IPS DF 6.9 (cell line): ENCODE data around the gene DGKB.

Source experiments
- DNase-seq: peaks from one replicate; pipeline ENCODE4 v3.0.0-alpha.2; 2013; ENCODE audit warnings: low read depth, low spot score
- H3K27ac ChIP-seq: one replicate; pipeline ENCODE4 v1.5.1; 2013; ENCODE audit warnings: low read length, control low read depth
- H3K27me3 ChIP-seq: 2 replicates; pipeline ENCODE4 v1.6.1; 2013; ENCODE audit warnings: mild to moderate bottlenecking, low read length; ENCODE audit not compliant: control insufficient read depth, insufficient read depth
- H3K36me3 ChIP-seq: 2 replicates; pipeline ENCODE4 v1.6.1; 2013; ENCODE audit warnings: low read length; ENCODE audit not compliant: control insufficient read depth, insufficient read depth
- H3K4me1 ChIP-seq: 2 replicates; pipeline ENCODE4 v1.6.1; 2013; ENCODE audit warnings: low read length; ENCODE audit not compliant: control insufficient read depth, insufficient read depth
- H3K4me3 ChIP-seq: 2 replicates; pipeline ENCODE4 v1.5.1; 2013; ENCODE audit warnings: mild to moderate bottlenecking, low read length
- H3K9me3 ChIP-seq: 2 replicates; pipeline ENCODE4 v1.6.1; 2013; ENCODE audit warnings: low read length, inconsistent platforms; ENCODE audit not compliant: control insufficient read depth, insufficient read depth
- WGBS: extraction: QIAGEN DNeasy Blood & Tissue Kit; methylation state at CpG from one replicate; pipeline ENCODE4 v1.1.7; 2013; ENCODE audit warnings: mixed read lengths, missing lambda C conversion rate; ENCODE audit not compliant: insufficient read length, insufficient coverage; 5-methylcytosine and 5-hydroxymethylcytosine counted together

Gene DGKB

GRCh38 chr7:14714161-14714728, 188.3 kb downstream of the DGKB start:
- no peak for DNase-seq
- no CpG with 5 or more reads among the region's 3 CpGs for WGBS
- H3K36me3 ChIP-seq, result no peaks in the 10 kb centered on the region
- H3K4me3 ChIP-seq, result no peak overlapping the region
- H3K9me3 ChIP-seq, result no peaks in the 10 kb centered on the region
- H3K27ac ChIP-seq, result no peak overlapping the region
- H3K27me3 ChIP-seq, result no peaks in the 10 kb centered on the region
- H3K4me1 ChIP-seq, result peaks cover 1% of the 10 kb centered on the region; the same call in 1 of the 2 replicates

- DNase-seq, result no peak
- Histone ChIP-seq H3K27ac (no peak overlapping the region), H3K9me3 (no peaks in the 10 kb centered on the region), H3K27me3 (no peaks in the 10 kb centered on the region), H3K4me1 (no peaks in the 10 kb centered on the region), H3K36me3 (no peaks in the 10 kb centered on the region), H3K4me3 (no peak overlapping the region)
Observed at GRCh38 chr7:14698239-14698638, 204.3 kb downstream of the DGKB start.

- Histone ChIP-seq H3K36me3 (no peaks in the 10 kb centered on the region), H3K27me3 (no peaks in the 10 kb centered on the region), H3K4me3 (no peak overlapping the region)
Observed at GRCh38 chr7:14697684-14698083, 204.9 kb downstream of the DGKB start.

GRCh38 chr7:14691597-14692203, 210.9 kb downstream of the DGKB start:
- no peak overlapping the region for H3K27ac ChIP-seq
- H3K4me1 ChIP-seq, result no peaks in the 10 kb centered on the region
- no CpG with 5 or more reads among the region's 3 CpGs for WGBS
- no peaks in the 10 kb centered on the region for H3K27me3 ChIP-seq
- no peaks in the 10 kb centered on the region for H3K9me3 ChIP-seq
- H3K36me3 ChIP-seq, result no peaks in the 10 kb centered on the region
- no peak overlapping the region for H3K4me3 ChIP-seq
- no peak for DNase-seq

More at GRCh38 chr7:14697684-14698083, 204.9 kb downstream of the DGKB start:
- no peak overlapping the region for H3K27ac ChIP-seq
- no peaks in the 10 kb centered on the region for H3K9me3 ChIP-seq
- H3K4me1 ChIP-seq, result no peaks in the 10 kb centered on the region
- DNase-seq, result no peak

GRCh38 chr7:14691034-14691433, 211.5 kb downstream of the DGKB start:
- Histone ChIP-seq H3K36me3 (no peaks in the 10 kb centered on the region), H3K4me3 (no peak overlapping the region), H3K4me1 (no peaks in the 10 kb centered on the region), H3K9me3 (no peaks in the 10 kb centered on the region), H3K27ac (no peak overlapping the region), H3K27me3 (no peaks in the 10 kb centered on the region)
- no CpG with 5 or more reads among the region's 2 CpGs for WGBS
- DNase-seq, result no peak

GRCh38 chr7:14690486-14690885, 212.1 kb downstream of the DGKB start:
- no CpG with 5 or more reads among the region's 3 CpGs for WGBS
- Histone ChIP-seq H3K27me3 (no peaks in the 10 kb centered on the region), H3K27ac (no peak overlapping the region), H3K4me1 (no peaks in the 10 kb centered on the region), H3K9me3 (no peaks in the 10 kb centered on the region), H3K36me3 (no peaks in the 10 kb centered on the region), H3K4me3 (no peak overlapping the region)
- no peak for DNase-seq

GRCh38 chr7:14690075-14690474, 212.5 kb downstream of the DGKB start:
- H3K27ac ChIP-seq, result no peak overlapping the region
- H3K4me3 ChIP-seq, result no peak overlapping the region
- H3K9me3 ChIP-seq, result no peaks in the 10 kb centered on the region
- H3K4me1 ChIP-seq, result no peaks in the 10 kb centered on the region
- H3K27me3 ChIP-seq, result no peaks in the 10 kb centered on the region
- H3K36me3 ChIP-seq, result no peaks in the 10 kb centered on the region
- no peak for DNase-seq
- WGBS, result no CpG with 5 or more reads among the region's 5 CpGs

GRCh38 chr7:14688208-14688607, 214.3 kb downstream of the DGKB start:
- no peaks in the 10 kb centered on the region for H3K9me3 ChIP-seq
- no CpG with 5 or more reads among the region's 3 CpGs for WGBS
- no peak for DNase-seq
- H3K36me3 ChIP-seq, result no peaks in the 10 kb centered on the region
- no peaks in the 10 kb centered on the region for H3K27me3 ChIP-seq
- H3K4me1 ChIP-seq, result no peaks in the 10 kb centered on the region
- H3K4me3 ChIP-seq, result no peak overlapping the region
- no peak overlapping the region for H3K27ac ChIP-seq

GRCh38 chr7:14687777-14688176, 214.8 kb downstream of the DGKB start:
- H3K4me1 ChIP-seq, result no peaks in the 10 kb centered on the region
- no peak for DNase-seq
- no CpG with 5 or more reads among the region's 3 CpGs for WGBS
- H3K36me3 ChIP-seq, result no peaks in the 10 kb centered on the region
- H3K4me3 ChIP-seq, result no peak overlapping the region
- no peaks in the 10 kb centered on the region for H3K27me3 ChIP-seq
- no peaks in the 10 kb centered on the region for H3K9me3 ChIP-seq
- H3K27ac ChIP-seq, result no peak overlapping the region

GRCh38 chr7:14687241-14687640, 215.3 kb downstream of the DGKB start:
- WGBS, result no CpG with 5 or more reads among the region's 3 CpGs
- no peaks in the 10 kb centered on the region for H3K27me3 ChIP-seq
- no peaks in the 10 kb centered on the region for H3K36me3 ChIP-seq
- H3K4me1 ChIP-seq, result no peaks in the 10 kb centered on the region
- no peaks in the 10 kb centered on the region for H3K9me3 ChIP-seq
- no peak overlapping the region for H3K4me3 ChIP-seq
- no peak for DNase-seq
- no peak overlapping the region for H3K27ac ChIP-seq

GRCh38 chr7:14685167-14685566, 217.4 kb downstream of the DGKB start:
- Histone ChIP-seq H3K36me3 (no peaks in the 10 kb centered on the region), H3K27ac (no peak overlapping the region), H3K4me3 (no peak overlapping the region), H3K4me1 (no peaks in the 10 kb centered on the region), H3K9me3 (no peaks in the 10 kb centered on the region), H3K27me3 (no peaks in the 10 kb centered on the region)
- WGBS, result no CpG with 5 or more reads among the region's 7 CpGs
- DNase-seq, result no peak
